IPS-NIHi7 (cell line): Measurements from ENCODE around the gene WT1.
"Not testable (repeated sequence)": the region's sequence is repeated elsewhere in the genome, so short reads cannot be mapped to it uniquely, and the experiment has no call there.

ENCODE experiments used
- DNase-seq: peaks from one replicate; pipeline ENCODE4 v3.0.0; 2012; ENCODE audit warnings: mixed read lengths; ENCODE audit errors: extremely low spot score

The WT1 gene

DNA sequence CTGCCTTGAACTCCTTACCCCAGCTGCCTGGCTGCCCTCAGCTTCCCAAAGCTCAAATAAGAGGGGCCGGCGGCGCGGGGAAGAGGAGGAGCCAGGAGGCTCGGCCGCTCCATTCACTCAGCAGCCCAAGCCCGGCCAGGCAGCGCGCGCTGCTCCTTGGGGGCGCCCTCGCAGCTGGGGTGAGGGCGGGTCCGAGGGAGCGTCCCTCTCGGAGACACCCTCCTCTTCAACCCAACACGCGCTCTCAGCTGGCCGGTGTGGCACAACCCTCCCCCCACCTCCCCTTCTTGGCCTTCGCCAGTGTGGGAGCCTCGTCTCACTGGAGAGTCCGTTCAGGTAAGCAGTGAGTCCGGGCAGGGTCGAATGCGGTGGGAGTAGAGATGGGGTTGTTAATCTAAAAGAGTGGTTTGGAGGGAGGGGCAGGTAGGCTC is at the start of gene WT1:
Gene WT1, minus strand, starts transcription at position 29 of the 431 bp plus-strand sequence.
- peak; percentile 57 for DNase-seq

DNA sequence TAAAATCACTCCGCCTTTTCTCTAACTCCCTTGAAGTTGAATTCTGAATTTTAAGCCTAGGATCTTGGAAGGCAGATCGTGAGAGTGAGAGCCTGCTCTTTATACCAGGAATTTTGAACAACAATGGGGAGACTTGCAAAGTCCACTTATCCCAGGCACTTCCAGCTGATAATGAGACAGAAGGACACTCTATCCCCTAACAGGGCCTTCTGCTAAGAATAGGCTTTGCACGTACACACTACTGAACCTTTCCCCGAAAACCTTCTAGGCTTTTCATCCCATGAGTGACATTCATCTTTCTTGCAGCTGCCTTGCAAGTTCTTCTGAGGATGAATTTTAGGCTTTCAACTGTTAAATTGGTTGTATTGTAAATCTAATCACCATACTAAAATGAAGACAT is 44.0 kb upstream of the WT1 start:
- no peak for DNase-seq

DNA sequence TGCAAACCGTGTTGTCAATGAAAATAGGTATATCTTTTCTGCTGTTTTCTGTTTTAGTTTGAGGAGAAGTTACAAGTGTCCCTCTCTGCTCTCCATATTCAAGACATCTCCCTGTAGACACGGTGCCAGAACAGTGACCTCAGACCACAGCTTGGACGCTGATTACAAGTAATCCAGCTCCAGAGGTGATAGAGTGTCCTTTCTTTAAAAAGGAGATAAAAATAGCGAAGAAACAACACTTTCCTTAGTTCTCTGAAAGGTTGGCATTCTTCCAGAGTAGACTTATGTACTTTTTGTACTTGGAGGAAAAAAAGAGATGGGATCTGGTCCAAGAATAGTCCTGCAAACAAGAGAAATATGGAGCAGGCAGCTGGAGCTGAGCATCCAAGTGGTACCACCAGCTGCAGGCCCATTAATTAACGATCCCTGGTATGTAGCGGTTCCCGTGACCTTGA is 43.0 kb upstream of the WT1 start:
- DNase-seq, result no peak

DNA sequence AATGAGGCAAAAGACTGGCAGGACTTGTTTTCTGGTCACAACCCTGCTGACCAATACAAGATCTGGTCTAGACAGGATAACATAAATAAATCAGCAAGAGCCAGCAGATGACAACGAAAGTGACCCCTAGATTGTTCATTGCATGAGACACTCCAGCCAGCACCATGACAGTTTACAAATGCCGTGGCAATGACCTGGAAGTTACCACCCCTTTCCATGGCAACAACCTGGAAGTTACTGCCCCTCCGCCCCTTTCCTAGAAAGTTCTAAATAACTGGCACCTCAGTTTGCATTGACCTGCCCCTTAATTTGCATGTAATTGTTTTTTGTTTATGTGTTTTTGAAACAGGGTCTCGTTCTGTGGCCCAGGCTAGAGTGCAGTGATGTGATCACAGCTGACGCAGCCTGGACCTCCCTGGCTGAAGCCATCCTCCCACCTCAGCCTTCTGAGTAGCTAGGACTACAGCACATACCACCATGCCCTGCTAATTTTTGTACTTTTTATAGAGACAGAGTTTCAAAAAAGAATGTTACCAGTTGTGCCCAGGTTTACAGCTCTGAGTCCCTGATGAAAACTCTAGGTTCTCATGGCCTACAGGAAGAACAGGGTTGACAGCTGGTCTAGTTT is 38.1 kb upstream of the WT1 start:
- DNase-seq, result no peak

DNA sequence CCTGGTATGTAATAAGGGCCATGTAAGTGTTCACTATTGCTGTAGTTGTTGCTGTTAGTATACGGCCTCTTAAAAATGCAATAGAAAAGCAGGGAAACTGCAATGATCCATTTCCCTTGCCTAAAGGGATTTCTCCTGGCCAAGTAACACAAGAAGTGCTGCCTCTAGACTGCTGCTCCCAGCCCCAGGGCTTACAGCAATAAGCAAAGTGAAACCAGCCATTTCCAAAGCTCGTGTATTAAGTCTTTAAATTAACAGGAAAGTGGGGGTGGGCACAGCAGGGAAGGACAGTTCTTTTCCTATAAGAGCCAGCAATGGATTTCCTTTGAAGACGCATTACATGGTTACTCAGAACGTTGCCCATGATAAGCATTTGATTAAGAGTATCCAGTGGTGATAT is 36.9 kb upstream of the WT1 start:
- DNase-seq, result no peak

DNA sequence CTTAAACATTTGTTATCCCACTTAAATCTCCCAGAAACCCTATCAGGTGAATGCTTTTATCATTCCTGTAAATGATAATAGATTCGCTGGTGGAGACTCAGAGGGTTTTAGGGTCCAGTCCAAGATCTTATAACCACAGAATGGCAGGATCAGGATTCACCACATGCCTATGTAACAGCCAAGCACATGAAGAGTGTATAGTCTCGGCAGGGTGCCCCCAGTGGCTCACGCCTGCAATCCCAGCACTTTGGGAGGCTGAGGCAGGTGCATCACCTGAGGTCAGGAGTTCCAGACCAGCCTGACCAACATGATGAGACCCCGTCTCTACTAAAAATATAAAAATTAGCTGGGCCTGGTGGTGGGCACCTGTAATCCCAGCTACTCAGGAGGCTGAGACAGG is 36.2 kb upstream of the WT1 start:
- not testable (repeated sequence) for DNase-seq

DNA sequence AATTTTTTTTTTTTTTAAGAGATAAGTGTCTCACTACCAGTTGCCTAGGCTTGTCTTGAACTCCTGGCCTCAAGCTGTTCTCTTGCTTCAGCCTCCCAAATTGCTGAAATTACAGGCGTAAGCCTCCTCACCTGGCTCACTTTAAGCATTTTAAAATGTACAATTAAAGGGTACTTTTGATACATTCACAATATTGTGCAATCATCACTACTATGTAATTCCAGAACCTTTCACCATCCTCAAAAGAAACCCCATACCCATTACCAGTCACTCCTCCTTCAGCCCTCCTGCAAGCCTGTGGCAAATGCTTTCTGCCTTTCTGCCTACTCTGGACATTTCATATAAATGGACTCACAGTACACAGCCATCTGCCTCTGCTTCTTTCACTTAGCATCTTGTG is 34.5 kb upstream of the WT1 start:
- DNase-seq, result no peak

DNA sequence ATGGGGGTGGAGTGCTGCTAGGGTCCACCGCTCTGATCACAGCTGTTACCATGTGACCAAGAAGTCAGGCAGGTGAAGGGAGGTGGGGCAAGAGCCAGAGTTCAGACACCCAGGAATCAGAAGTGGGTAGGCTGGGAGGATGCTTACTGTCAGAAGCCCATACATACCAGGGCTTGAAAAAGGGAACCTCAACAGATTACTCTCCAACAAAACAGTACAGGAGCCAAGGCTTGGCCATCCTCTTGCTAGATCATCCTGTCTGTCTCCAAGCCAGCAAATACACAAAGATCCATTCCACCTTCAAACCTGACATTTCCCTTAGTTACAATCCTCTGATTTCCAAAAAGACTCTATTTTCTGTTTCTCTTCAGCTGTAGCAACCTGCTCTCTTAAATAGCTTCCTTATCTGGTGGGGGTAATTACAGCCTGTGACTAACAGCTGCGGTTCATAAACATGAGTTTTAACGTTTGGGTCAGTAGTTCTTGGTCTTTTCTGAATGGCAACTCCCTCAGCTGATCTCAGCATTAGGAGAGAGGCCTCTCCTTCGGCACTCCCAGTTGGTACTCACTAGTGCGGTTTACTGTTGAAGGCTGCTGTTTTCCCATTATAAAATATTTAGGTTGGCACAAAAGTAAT is 31.1 kb upstream of the WT1 start:
- no peak for DNase-seq

DNA sequence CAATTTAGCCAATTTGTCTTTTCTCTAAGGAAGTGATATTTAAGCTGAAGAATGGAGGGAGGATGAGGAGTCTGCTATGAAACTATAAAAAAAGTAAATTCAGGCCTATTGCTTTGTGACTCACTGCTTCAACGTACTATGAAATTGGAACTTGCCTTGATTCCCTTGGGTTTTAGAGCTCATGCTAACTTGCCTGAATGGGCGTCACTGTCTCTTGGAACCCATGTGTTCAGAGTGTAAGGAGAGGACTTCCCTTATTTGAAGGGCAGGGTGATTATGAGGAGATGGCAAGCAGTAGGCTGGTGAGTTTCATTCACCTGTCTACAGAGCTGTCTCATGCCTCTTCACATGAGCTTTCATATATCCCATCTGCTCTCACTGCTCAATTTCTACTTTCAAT is 28.7 kb upstream of the WT1 start:
- DNase-seq, result no peak

DNA sequence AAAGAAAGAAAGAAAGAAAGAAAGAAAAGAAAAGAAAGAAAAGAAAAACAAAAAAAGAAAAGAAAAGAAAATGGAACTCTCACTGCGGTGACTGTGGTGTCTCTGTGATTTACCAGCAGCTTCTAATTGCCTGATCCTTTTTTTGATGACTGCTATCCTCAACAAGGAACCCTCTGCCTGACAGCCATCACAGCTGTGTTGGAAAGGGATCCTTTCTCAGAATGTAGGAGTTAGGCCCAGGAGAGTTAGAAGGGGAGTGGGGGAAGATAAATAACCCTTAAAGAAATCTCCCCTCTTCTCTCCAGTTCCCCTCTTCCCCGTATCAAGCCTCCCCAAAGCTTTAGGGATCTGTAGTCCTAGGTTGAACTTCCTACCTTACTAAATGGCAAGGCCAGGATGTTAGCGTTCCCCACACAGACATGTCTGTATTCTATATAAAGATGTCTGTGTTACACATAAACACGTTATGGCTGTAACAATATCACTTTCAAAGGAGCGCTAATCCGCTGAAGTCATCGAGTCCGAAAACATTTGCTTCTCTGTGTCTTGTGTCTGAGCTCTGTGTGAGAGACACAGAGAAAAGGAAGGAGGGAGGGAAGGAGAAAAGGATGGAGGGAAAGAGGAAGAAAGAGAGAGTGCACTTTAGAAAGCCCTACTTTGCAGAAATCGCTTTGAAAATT is 26.8 kb upstream of the WT1 start:
- DNase-seq, result no peak

DNA sequence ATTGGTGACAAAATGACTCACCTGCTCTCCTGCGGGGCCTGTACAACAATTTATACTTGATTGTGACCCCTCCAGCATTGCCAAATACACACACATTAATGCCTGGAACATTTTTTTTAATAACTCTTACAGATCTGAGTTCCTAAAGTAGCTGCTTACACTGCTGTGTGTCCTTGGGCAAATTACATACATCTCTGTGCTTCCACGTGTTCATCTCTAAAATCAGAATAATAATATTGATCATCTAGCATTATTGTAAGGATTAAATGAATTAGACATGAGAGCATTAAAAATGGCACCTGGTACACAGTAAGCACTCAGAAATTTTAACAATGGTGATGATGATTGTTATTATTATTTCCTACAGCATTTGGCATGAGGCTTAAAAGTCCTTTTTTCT is 21.5 kb upstream of the WT1 start:
- no peak for DNase-seq

DNA sequence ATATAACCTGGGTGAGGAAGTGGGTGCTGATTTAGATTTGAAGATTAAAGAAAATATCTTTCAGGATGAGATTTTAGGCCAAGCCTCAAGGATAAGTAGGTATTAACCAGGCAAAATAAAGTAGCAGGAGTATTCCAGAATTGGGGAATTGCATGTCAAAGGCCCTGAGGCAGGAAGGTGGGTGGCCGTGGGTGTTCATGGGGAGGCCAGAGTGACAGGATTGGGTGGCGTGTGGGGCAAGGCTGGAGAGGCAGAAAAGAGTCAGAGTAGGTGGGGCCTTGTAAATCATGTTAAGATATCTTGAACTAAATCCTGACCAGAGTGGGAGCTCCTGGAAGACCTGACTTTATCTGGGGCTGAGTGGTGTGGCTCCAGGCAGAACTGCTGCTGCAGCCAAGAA is 19.7 kb upstream of the WT1 start:
- no peak for DNase-seq

DNA sequence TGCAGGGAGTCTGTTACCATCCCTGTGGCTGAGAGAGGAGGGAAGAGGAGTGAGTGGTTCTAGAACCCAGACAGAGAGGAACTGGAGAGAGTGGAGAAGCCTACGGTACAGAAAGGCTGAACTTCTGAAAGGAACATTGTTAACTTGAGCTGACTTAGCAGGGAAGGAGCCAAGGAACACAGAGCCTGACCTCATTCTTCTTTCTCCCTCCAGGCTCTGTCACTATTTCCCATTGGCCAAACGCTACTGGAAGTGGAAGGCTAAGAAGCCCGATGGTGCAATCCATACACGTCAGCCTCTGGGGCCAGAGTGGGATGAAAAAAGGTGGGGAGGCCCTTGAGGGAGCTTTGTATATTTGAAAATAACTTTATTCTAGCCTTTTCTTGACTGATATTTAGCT is 16.5 kb upstream of the WT1 start:
- DNase-seq, result no peak

DNA sequence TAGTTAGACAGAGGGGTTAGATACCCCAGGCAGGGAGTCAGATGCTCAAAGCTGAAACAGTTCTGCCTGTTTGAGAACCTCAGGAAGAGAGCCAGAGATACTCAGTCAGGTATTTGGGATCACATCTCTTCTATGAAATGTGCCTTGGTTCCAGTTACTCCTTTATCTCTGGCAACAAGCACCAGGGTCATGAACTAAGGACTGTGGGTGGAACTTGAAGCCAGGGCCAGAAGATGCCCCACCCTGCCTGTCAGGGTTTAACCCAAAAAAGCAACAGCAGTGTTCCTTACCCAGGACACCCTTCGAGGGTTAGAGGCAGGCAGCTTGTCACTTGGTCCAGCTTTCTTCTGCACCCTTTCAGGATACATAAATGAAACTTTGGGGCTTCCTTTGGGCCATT is 15.0 kb upstream of the WT1 start:
- no peak for DNase-seq

DNA sequence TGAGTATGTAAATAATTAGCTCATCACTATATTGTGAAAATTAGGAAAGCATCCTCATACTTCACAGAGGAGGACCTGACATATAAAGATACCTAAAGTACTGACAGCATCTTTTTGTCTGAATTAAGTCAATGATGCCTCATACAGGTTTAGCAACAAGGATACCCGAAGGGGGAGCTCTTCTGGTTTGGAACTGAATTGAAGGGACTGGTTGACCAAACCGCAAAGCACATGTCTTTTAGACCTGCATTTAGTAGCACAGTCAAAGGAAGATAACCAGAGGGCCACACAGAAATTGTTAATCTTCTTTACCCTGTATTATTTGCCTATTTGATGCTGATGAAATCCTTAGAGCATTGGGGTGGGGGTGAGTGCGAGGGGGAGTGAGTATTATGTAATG is 12.9 kb upstream of the WT1 start:
- peak; percentile 58 for DNase-seq

DNA sequence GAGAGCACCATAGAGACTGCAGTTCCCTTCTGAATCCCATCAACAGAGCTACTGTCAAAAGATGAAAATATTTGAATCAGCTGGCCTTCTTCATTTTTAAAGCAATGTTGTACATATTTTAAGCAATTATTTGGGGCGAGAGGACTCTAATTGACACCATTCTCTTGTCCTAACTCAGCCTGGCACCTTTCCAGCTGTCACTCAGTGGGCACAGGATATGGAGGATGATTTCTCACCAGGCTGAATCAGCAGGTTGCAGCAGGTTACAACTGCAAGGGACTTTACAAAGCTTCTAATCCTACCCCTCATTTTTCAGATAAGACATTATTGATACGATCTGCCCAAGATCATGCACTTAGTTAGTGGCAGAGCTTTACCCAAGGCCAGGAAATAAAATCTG is 11.9 kb upstream of the WT1 start:
- no peak for DNase-seq

DNA sequence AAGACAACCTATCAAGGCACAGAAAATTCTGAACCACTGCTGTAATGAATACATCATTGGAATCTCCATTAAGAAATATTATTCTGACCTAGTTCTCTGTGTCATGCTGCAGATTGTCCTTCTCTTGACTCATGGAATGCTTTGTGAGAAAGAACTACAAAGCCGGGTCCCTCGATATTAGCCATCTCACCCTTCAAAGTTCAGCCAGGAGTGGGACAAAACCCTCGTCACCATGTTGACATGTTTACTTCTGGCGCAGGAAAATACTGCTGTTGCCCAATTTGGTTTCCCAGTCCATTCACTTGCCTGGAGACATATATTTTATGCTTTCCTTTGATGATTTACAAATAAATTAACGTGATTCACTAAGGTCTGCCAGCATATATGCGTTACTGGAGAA is 10.9 kb upstream of the WT1 start:
- no peak for DNase-seq

DNA sequence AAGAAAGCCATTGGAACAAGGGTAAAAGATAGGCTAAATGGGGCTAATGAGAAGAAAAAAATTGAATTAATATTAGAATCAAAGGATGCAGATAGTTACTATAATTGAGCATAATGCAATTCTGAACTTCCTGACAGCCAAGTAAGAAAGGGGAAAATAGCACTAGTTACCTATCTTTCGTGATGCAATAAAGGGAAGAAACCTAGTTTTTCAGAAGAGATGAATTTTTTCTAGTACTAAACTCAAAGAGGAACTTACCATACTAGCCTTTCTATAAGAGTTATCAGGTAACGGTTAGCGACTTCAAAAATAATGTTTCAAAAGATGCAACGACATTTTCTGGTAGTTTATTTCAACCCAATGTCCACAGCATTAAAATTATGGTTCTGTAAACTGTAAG is 8.8 kb upstream of the WT1 start:
- DNase-seq, result no peak

DNA sequence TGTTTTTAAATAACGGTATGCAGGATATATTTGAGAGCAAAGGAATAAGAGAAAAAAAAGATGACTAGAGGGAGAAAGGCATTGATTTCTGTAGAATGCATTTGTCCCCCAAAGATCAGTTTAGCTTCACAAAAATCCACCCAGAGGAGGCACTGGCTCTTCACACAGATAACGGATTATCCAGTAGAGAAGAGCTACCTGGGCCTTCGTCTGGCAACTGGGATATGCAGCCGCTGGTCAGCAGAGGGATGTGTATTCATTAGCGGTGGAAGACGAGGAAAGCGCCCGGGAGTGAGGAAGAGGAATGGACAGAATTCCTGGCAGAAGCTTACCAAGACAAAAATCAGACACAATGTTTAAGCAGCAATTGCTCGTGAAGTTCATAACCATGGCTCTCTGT is 5.6 kb upstream of the WT1 start:
- DNase-seq, result no peak

DNA sequence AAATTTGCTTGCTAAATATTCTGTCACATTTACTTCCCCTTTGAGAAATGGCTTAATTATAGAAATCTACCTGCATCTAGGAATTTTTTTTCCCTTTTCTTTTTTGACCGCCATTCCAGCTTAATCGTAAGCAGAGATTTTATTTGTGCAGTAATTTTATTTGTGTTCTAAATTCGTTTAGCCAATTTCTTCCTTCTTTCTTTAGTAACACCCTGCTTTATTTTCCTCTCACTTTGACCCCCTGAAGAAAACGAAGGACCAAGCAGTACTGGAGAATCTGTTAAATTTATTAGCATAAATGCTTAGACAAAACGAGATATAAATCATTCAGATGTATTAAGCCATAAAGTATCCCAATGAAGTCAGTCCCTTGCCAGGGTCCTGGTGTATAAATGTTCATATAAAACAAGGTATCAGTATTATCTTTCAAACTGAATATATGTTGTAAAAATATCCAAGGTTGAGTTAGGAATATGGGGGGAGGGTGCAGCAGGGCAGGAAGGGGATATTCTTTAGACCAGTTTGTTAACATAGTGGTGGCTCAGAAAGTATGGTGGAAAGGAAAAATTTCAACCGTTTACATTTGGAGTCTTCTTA is 5.1 kb upstream of the WT1 start:
- DNase-seq, result no peak

DNA sequence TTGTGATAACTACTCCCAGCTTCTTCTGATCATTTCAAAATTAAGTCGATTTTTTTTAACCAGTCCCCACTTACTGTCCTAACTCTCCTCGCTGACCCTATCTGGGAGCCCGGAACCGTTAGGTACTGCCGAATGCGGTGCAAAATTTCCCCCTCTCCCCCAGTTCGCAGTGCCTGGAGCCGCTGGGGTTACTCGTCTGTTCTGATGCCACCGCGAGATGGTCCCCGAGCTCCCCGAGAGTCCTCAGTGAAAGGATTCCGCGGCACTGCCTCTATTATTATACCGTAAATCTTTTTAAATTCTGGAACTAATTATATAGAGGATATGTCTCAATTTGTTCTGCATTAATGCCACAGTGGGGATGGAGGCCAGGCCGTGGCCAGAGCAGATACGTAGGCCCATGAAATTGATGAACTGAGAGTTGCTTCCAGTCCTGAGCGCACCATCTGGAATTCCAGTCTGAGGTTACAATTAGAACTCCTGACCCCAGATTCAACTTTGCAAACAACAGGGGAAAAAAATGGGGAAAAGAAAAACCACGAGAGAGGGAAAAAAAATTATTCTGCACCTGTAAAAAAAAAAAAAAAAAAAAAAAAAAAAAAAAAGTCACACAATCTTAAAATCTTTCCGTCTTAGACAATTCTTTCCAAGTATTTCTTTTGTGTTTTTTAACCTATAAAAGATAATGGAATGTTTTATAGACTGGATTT is 4.3 kb upstream of the WT1 start:
- no peak for DNase-seq

DNA sequence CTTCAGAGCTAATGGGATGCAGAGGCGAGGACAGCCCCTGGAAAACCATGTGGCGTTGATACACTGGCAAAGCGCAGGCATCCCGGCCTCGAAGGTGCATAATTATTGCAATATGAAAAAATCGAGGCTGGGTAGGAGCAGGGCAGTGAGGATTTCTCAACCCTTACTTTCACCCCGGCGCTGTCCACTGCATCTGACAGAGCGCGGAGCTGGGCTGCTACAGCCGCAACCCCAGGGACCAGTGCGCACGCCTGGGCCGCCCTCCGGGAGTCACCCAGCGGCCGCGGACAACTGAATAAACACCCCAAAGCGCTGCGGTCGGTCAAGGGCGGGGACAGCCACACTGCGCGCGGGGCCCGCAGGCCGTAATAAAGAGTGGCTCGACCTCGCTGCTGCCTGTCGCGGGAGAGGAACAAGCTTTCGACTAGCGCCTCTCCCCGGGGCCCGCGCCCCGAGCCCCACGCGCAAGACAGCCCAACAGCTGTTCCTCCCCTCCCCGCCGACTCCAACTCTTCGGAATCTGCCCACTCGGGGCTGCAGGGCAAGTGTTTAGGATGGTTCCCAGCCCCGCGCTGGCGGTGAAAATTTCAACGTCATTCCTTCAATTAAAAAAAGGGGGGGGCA is 3.6 kb upstream of the WT1 start:
- no peak for DNase-seq
